DND-41 (cell line): ENCODE measurements around the gene FAM114A1.

ENCODE experiments used
- CTCF ChIP-seq: IDR thresholded peaks from 2 replicates; pipeline ENCODE4 v1.5.1; 2012; ENCODE audit warnings: borderline replicate concordance, low read length, moderate library complexity, mild to moderate bottlenecking; ENCODE audit not compliant: poor library complexity, severe bottlenecking; ENCODE audit errors: extremely low read depth
- EZH2 ChIP-seq: IDR thresholded peaks from 3 replicates; pipeline ENCODE4 v1.6.1; 2012; ENCODE audit warnings: borderline replicate concordance, low read depth, mild to moderate bottlenecking, moderate library complexity, low read length, inconsistent platforms; ENCODE audit not compliant: severe bottlenecking

GRCh38 chr4:38925492-38926413, 58.1 kb downstream of the FAM114A1 start:
- TF ChIP-seq CTCF (no peak), EZH2 (no peak)
